ENCODE data around the gene LHB. TPM values are rescaled to one million over a fixed set of nuclear protein-coding genes. Genes with fewer than 3 reads are reported as not detected.
"Not testable (repeated sequence)": the region's sequence is repeated elsewhere in the genome, so short reads cannot be mapped to it uniquely, and the experiment has no call there.

Gene LHB
- total and polyA plus RNA-seq, 4 donors: 0.32 TPM; not detected in 3

DNA sequence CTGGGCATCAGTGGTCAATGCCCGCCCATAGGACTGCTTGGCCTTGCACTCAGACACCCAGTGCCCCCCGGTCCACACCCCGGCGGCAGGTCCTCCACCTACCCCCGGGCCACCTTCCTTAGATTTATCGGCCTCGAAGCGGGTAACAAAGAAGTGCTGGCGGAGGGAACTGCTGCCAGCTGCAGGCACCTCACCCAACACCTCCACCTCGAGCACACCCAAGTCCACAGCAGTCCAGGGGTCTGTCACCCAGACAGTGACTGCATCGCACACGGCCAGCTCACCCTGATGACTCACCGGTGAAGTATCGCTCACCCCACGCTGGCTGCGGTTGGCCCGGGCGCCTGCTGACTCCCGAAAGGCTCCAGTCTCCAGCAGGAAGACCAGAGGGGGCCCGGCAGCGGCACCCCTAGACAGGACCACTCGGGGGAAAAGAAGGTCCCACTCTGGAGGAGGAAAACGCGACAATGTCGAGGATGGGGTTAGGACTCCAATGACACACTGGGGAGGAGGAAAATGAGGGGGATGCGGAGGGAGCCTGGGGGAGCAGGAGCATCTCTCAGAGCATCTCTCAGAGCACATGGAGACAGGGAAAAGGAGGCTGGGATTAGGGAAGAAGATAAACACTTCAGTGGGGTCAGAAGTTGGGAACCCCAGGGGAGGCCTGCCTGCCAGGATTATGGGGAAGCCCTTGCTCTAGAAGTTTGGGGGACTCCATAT lies 21.8 kb upstream of the LHB start:
- not testable (repeated sequence) for H3K9me3 ChIP-seq (ENCODE audit: control insufficient read depth, insufficient read depth, low read length); DNase-seq (ENCODE audit: low read depth in 4 of 6, low spot score in 6 of 6); H3K4me1 ChIP-seq (ENCODE audit: control insufficient read depth, insufficient read depth, low read length); H3K4me3 ChIP-seq (ENCODE audit: low read depth, low read length); H3K27ac ChIP-seq (ENCODE audit: low read depth, low read length); H3K36me3 ChIP-seq (ENCODE audit: control insufficient read depth, insufficient read depth, low read length); H3K27me3 ChIP-seq (ENCODE audit: control insufficient read depth, insufficient read depth, low read length)
- 93% methylated on average over 23 of the region's 26 CpGs for WGBS (ENCODE audit: insufficient coverage)

DNA sequence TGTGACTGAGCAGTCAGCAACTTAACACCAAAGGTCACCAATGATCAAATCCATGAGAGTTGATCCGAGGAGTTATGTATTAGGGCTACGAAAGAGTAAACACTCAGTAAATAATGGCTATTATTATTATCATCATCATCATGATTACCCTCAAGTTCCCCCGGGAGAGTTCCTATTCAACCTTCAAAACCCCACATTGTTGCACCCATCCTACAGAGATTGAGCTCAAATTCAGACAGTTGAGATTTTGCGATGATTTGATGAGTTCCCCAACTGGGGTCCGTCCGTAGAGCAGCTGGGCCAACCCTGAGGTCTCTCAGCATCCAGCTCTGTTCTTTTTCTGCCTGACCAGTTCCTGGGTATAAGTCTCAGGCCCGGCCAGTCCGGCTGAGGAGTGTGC lies 21.2 kb upstream of the LHB start:
- not testable (repeated sequence) for H3K4me1 ChIP-seq (ENCODE audit: control insufficient read depth, insufficient read depth, low read length); DNase-seq (ENCODE audit: low read depth in 4 of 6, low spot score in 6 of 6); H3K27ac ChIP-seq (ENCODE audit: low read depth, low read length); H3K36me3 ChIP-seq (ENCODE audit: control insufficient read depth, insufficient read depth, low read length); H3K9me3 ChIP-seq (ENCODE audit: control insufficient read depth, insufficient read depth, low read length); H3K27me3 ChIP-seq (ENCODE audit: control insufficient read depth, insufficient read depth, low read length); H3K4me3 ChIP-seq (ENCODE audit: low read depth, low read length)
- WGBS (ENCODE audit: insufficient coverage): no CpG with 5 or more reads among the region's 8 CpGs

DNA sequence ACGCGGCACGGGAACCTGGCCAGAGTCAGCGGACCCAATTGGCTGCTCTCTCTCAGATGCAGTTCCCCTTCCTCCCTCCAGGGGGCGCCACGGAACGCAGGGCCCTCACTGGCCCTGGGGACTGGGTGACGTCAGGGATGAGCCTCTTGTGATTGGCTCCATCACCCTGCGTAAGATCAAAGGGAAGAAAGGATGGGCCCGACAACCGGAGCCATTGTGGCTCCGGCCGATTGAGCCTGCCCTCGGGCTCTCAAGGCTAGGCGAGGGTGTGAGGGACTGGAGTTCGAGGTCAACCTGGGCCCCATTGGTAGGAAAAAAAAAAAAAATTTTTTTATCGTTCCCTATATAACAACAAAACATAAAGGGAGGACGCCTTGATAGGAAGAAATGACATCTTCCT lies 19.9 kb upstream of the LHB start, which contains the start of gene CGB1:
CGB1 (minus strand) TSS at position 81 of the 400 bp plus-strand sequence. CDS start 184 bp downstream, outside the sequence.
- not testable (repeated sequence) for H3K4me3 ChIP-seq (ENCODE audit: low read depth, low read length); H3K27me3 ChIP-seq (ENCODE audit: control insufficient read depth, insufficient read depth, low read length); H3K9me3 ChIP-seq (ENCODE audit: control insufficient read depth, insufficient read depth, low read length); H3K36me3 ChIP-seq (ENCODE audit: control insufficient read depth, insufficient read depth, low read length); H3K4me1 ChIP-seq (ENCODE audit: control insufficient read depth, insufficient read depth, low read length); H3K27ac ChIP-seq (ENCODE audit: low read depth, low read length); DNase-seq (ENCODE audit: low read depth in 4 of 6, low spot score in 6 of 6)
- WGBS (ENCODE audit: insufficient coverage): 31% methylated on average over 8 of the region's 18 CpGs

DNA sequence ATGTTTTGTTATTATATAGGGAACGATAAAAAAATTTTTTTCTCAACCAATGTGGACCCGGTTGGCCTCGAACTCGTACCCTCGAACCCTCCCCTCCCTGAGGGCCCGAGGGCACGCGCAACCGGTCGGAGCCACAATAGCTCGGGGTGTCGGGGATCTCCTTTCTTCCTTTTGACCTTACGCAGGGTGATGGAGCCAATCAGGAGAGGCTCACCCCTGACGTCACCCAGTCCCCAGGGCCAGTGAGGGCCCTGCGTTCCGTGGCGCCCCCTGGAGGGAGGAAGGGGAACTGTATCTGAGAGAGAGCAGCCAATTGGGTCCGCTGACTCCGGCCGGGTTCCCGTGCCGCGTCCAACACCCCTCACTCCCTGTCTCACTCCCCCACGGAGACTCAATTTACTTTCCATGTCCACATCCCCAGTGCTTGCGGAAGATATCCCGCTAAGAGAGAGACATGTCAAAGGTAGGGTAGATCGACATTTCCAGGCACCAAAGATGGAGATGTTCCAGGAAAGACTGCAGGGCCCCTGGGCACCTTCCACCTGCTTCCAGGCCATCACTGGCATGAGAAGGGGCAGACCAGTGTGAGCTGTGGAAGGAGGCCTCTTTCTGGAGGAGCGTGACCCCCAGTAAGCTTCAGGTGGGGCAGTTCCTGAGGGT lies 14.9 kb upstream of the LHB start, which contains the start of gene CGB2:
CGB2 (plus strand) TSS at position 249 of the 660 bp plus-strand sequence; CDS start at position 455, 206 bp downstream.
- not testable (repeated sequence) for H3K4me3 ChIP-seq (ENCODE audit: low read depth, low read length); H3K27me3 ChIP-seq (ENCODE audit: control insufficient read depth, insufficient read depth, low read length); H3K4me1 ChIP-seq (ENCODE audit: control insufficient read depth, insufficient read depth, low read length); DNase-seq (ENCODE audit: low read depth in 4 of 6, low spot score in 6 of 6); H3K9me3 ChIP-seq (ENCODE audit: control insufficient read depth, insufficient read depth, low read length); H3K36me3 ChIP-seq (ENCODE audit: control insufficient read depth, insufficient read depth, low read length); H3K27ac ChIP-seq (ENCODE audit: low read depth, low read length)
- WGBS (ENCODE audit: insufficient coverage): 78% methylated on average over 2 of the region's 28 CpGs

GRCh38 chr19:49030323-49030722 lies 13.4 kb upstream of the LHB start:
- not testable (repeated sequence) for DNase-seq (ENCODE audit: low read depth in 4 of 6, low spot score in 6 of 6); H3K4me1 ChIP-seq (ENCODE audit: control insufficient read depth, insufficient read depth, low read length); H3K4me3 ChIP-seq (ENCODE audit: low read depth, low read length); H3K27me3 ChIP-seq (ENCODE audit: control insufficient read depth, insufficient read depth, low read length); H3K9me3 ChIP-seq (ENCODE audit: control insufficient read depth, insufficient read depth, low read length); H3K36me3 ChIP-seq (ENCODE audit: control insufficient read depth, insufficient read depth, low read length); H3K27ac ChIP-seq (ENCODE audit: low read depth, low read length)
- no CpG with 5 or more reads among the region's 8 CpGs for WGBS (ENCODE audit: insufficient coverage)

GRCh38 chr19:49029749-49030148 lies 12.9 kb upstream of the LHB start:
- H3K27me3 ChIP-seq (ENCODE audit: control insufficient read depth, insufficient read depth, low read length); H3K4me3 ChIP-seq (ENCODE audit: low read depth, low read length); H3K9me3 ChIP-seq (ENCODE audit: control insufficient read depth, insufficient read depth, low read length); H3K27ac ChIP-seq (ENCODE audit: low read depth, low read length); H3K4me1 ChIP-seq (ENCODE audit: control insufficient read depth, insufficient read depth, low read length); H3K36me3 ChIP-seq (ENCODE audit: control insufficient read depth, insufficient read depth, low read length); DNase-seq (ENCODE audit: low read depth in 4 of 6, low spot score in 6 of 6): not testable (repeated sequence)
- 88% methylated on average over 8 of the region's 14 CpGs for WGBS (ENCODE audit: insufficient coverage)

- not testable (repeated sequence) for H3K9me3 ChIP-seq (ENCODE audit: control insufficient read depth, insufficient read depth, low read length); H3K4me1 ChIP-seq (ENCODE audit: control insufficient read depth, insufficient read depth, low read length); H3K4me3 ChIP-seq (ENCODE audit: low read depth, low read length); H3K27me3 ChIP-seq (ENCODE audit: control insufficient read depth, insufficient read depth, low read length); DNase-seq (ENCODE audit: low read depth in 4 of 6, low spot score in 6 of 6); H3K27ac ChIP-seq (ENCODE audit: low read depth, low read length); H3K36me3 ChIP-seq (ENCODE audit: control insufficient read depth, insufficient read depth, low read length)
- WGBS (ENCODE audit: insufficient coverage): 95% methylated on average over 3 of the region's 9 CpGs
These were observed 11.8 kb upstream of the LHB start for GRCh38 chr19:49028686-49029085.

GRCh38 chr19:49025599-49025998 lies 8.7 kb upstream of the LHB start:
- DNase-seq (ENCODE audit: low read depth in 4 of 6, low spot score in 6 of 6); H3K4me1 ChIP-seq (ENCODE audit: control insufficient read depth, insufficient read depth, low read length); H3K9me3 ChIP-seq (ENCODE audit: control insufficient read depth, insufficient read depth, low read length); H3K36me3 ChIP-seq (ENCODE audit: control insufficient read depth, insufficient read depth, low read length); H3K4me3 ChIP-seq (ENCODE audit: low read depth, low read length); H3K27ac ChIP-seq (ENCODE audit: low read depth, low read length); H3K27me3 ChIP-seq (ENCODE audit: control insufficient read depth, insufficient read depth, low read length): not testable (repeated sequence)
- 93% methylated on average over 16 of the region's 23 CpGs for whole genome bisulfite sequencing (ENCODE audit: insufficient coverage)

GRCh38 chr19:49025088-49025487 lies 8.2 kb upstream of the LHB start:
- peaks cover 15% of the 10 kb centered on the region for H3K27me3 ChIP-seq (ENCODE audit: control insufficient read depth, insufficient read depth, low read length)
- not testable (repeated sequence) for DNase-seq (ENCODE audit: low read depth in 4 of 6, low spot score in 6 of 6); H3K4me1 ChIP-seq (ENCODE audit: control insufficient read depth, insufficient read depth, low read length); H3K36me3 ChIP-seq (ENCODE audit: control insufficient read depth, insufficient read depth, low read length); H3K27ac ChIP-seq (ENCODE audit: low read depth, low read length); H3K4me3 ChIP-seq (ENCODE audit: low read depth, low read length); H3K9me3 ChIP-seq (ENCODE audit: control insufficient read depth, insufficient read depth, low read length)
- WGBS (ENCODE audit: insufficient coverage): no CpG with 5 or more reads among the region's 6 CpGs

GRCh38 chr19:49024233-49024632 lies 7.3 kb upstream of the LHB start, which contains the start of gene CGB3:
Gene CGB3, minus strand, starts transcription at chr19:49024333. Its CDS starts 362 bp downstream, at chr19:49023971.
- no CpG with 5 or more reads among the region's 15 CpGs for whole genome bisulfite sequencing (ENCODE audit: insufficient coverage)
- H3K4me3 ChIP-seq (ENCODE audit: low read depth, low read length); H3K27ac ChIP-seq (ENCODE audit: low read depth, low read length); H3K9me3 ChIP-seq (ENCODE audit: control insufficient read depth, insufficient read depth, low read length); H3K36me3 ChIP-seq (ENCODE audit: control insufficient read depth, insufficient read depth, low read length); H3K4me1 ChIP-seq (ENCODE audit: control insufficient read depth, insufficient read depth, low read length); DNase-seq (ENCODE audit: low read depth in 4 of 6, low spot score in 6 of 6): not testable (repeated sequence)
- H3K27me3 ChIP-seq (ENCODE audit: control insufficient read depth, insufficient read depth, low read length): peaks cover 24% of the 10 kb centered on the region

All from spinal cord (tissue), 10 donors.